Naive thymus-derived CD4-positive, alpha-beta T cell (primary cell): ENCODE data around the gene TRMT6. TPM values are rescaled to one million over a fixed set of nuclear protein-coding genes. Genes with fewer than 3 reads are reported as not detected.
A peak's percentile ranks its signal among the peaks of the same experiment; 100 is the strongest.

ENCODE experiments used
- ATAC-seq: fragments of 150-1000 bp; cut with Tn5 transposase; 2 replicates; pipeline ENCODE4 v1.10.0; 2021; ENCODE audit warnings: mild to moderate bottlenecking, moderate library complexity
- CTCF ChIA-PET: fragments of 350-600 bp; sonication (Branson Sonifier 250); formaldehyde crosslinking; loops from one replicate; lab custom pipeline; 2021; ENCODE audit warnings: antibody characterized with exemption; lab: Charles Lee
- POLR2A ChIA-PET: fragments of 350-600 bp; sonication (Branson Sonifier 250); formaldehyde crosslinking; loops from one replicate; lab custom pipeline; 2021; ENCODE audit warnings: antibody characterized with exemption, inconsistent platforms; lab: Charles Lee
- DNase-seq, 9 donors: peaks; one replicate each; pipeline versions ENCODE4 v3.0.0 to v3.0.0-alpha.2; 2020 to 2022; ENCODE audit warnings: mixed read lengths in 1 of 9
- H3K27ac ChIP-seq: one replicate; pipeline ENCODE4 v1.7.0; 2013; ENCODE audit warnings: mild to moderate bottlenecking, low read depth, low read length, moderate library complexity
- H3K27me3 ChIP-seq, 2 donors: one replicate each; pipeline ENCODE4 v1.7.0; 2013; ENCODE audit warnings: low read length in 2 of 2, mild to moderate bottlenecking in 2 of 2, moderate library complexity in 2 of 2; ENCODE audit not compliant: control insufficient read depth in 2 of 2, insufficient read depth in 2 of 2
- H3K36me3 ChIP-seq, 3 experiments: 1 replicate in 2 of 3; 2 replicates in 1 of 3; pipeline ENCODE4 v1.7.0; 2013; ENCODE audit warnings: low read length in 3 of 3, mild to moderate bottlenecking in 3 of 3, moderate library complexity in 1 of 3; ENCODE audit not compliant: insufficient read depth in 3 of 3, control insufficient read depth in 2 of 3
- H3K4me1 ChIP-seq, 2 donors: one replicate each; pipeline ENCODE4 v1.7.0; 2013; ENCODE audit warnings: low read length in 2 of 2, mild to moderate bottlenecking in 2 of 2, moderate library complexity in 1 of 2; ENCODE audit not compliant: control insufficient read depth in 2 of 2, insufficient read depth in 2 of 2
- H3K4me3 ChIP-seq: 2 replicates; pipeline ENCODE4 v1.7.0; 2013; ENCODE audit warnings: mild to moderate bottlenecking, low read length
- H3K9me3 ChIP-seq, 3 experiments: 1 replicate in 2 of 3; 2 replicates in 1 of 3; pipeline ENCODE4 v1.7.0; 2013; ENCODE audit warnings: low read length in 3 of 3; ENCODE audit not compliant: control insufficient read depth in 2 of 3
- H3K27ac Mint-ChIP-seq, 9 donors: one replicate each; pipeline ENCODE4 v1.8.0; 2020 to 2022; ENCODE audit warnings: mixed read lengths in 9 of 9, mild to moderate bottlenecking in 8 of 9, moderate library complexity in 5 of 9, inconsistent platforms in 2 of 9
- H3K27me3 Mint-ChIP-seq, 5 donors: one replicate each; pipeline ENCODE4 v1.8.0; 2021 to 2022; ENCODE audit warnings: mixed read lengths in 5 of 5, mild to moderate bottlenecking in 1 of 5
- H3K36me3 Mint-ChIP-seq, 5 donors: one replicate each; pipeline ENCODE4 v1.8.0; 2020 to 2022; ENCODE audit warnings: mixed read lengths in 5 of 5, mild to moderate bottlenecking in 3 of 5, inconsistent platforms in 1 of 5
- H3K4me1 Mint-ChIP-seq, 7 donors: one replicate each; pipeline ENCODE4 v1.8.0; 2020 to 2022; ENCODE audit warnings: mixed read lengths in 7 of 7, mild to moderate bottlenecking in 3 of 7, inconsistent platforms in 1 of 7
- H3K4me3 Mint-ChIP-seq, 10 donors: one replicate each; pipeline ENCODE4 v1.8.0; 2020 to 2022; ENCODE audit warnings: mild to moderate bottlenecking in 10 of 10, mixed read lengths in 10 of 10, moderate library complexity in 6 of 10, inconsistent platforms in 2 of 10
- H3K9me3 Mint-ChIP-seq, 11 donors: one replicate each; pipeline ENCODE4 v1.8.0; 2020 to 2022; ENCODE audit warnings: mixed read lengths in 11 of 11, mild to moderate bottlenecking in 4 of 11, inconsistent platforms in 1 of 11, moderate library complexity in 1 of 11
- intact Hi-C, 2 donors: fragments of 100-400 bp; cut with micrococcal nuclease; formaldehyde crosslinking; loops; one replicate each; pipeline ENCODE4 v1.15.1; 2023
- polyA plus RNA-seq, 2 donors: library from polyadenylated mRNA; unstranded; fragments of 300-500 nt; fragmentation: Illumina TruSeq; gene quantifications; one replicate each; pipeline ENCODE4 v1.2.3, GENCODE V29; 2021
- total RNA-seq, 6 experiments: library from RNA in 5 of 6; stranded (reverse) in 5 of 6; gene quantifications; 1 replicate in 5 of 6; 2 replicates in 1 of 6; pipeline ENCODE4 v1.2.3 and lab custom pipeline; 2021 to 2026

TRMT6 gene
- total and polyA plus RNA-seq, 7 experiments from 2014 or later = 11.4 to 18.5 (median 17.3) TPM

DNA sequence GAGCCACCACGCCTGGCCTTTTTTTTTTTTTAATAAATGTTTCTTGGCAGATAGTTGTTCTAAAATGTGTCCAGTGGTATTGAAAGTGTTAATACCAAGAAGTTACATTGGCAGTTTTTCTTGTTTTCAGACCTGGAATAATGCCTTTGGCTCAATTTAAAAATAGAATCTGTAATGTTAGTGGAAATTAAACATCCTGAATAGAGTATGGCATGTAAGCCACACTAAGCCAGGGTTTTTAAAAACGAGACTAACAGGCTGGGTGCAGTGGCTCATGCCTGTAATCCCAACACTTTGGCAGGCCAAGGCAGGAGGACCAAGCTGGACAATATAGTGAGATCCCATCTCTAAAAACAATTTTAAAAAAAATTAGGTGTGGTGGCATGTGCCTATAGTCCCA lies 25.4 kb upstream of the TRMT6 start:
- H3K36me3 ChIP-seq = peaks cover 0 to 24% (median 0%) of the 10 kb centered on the region in 3 experiments
- H3K9me3 Mint-ChIP-seq = no peaks in the 10 kb centered on the region
- POLR2A ChIA-PET = no interaction called here

DNA sequence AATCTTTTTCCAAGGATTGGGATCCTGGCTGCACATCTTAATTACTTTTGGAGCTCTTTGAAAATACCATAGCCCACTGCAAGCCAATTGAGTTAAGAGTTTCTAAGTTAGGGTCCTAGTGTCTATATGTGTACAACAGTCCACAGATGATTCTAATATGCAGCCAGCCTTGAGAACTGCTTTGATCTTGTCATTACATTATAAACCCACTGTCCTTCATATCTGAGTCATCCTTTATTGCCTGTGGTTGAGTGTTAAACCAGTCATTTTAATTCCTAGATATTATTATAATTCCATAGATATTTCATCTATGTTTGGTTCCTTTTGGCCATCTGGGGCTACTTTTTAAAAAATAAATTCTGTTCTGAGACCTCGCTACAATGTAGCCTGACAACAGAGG lies 24.2 kb upstream of the TRMT6 start:
- Histone ChIP-seq H3K27ac (no peak overlapping the region), H3K27me3 (no peaks in the 10 kb centered on the region), H3K4me1 (no peaks in the 10 kb centered on the region), H3K9me3 (no peaks in the 10 kb centered on the region), H3K4me3 (no peak overlapping the region), H3K36me3 (peaks cover 0 to 24% (median 0%) of the 10 kb centered on the region in 3 experiments)
- Mint-ChIP-seq H3K9me3 (no peaks in the 10 kb centered on the region), H3K4me1 (no peaks in the 10 kb centered on the region), H3K27me3 (no peaks in the 10 kb centered on the region), H3K36me3 (peaks cover 9 to 30% (median 18%) of the 10 kb centered on the region in 5 donors), H3K27ac (no peak overlapping the region), H3K4me3 (no peak overlapping the region)
- no peak for ATAC-seq
- ChIA-PET CTCF (interaction anchor here (0.6 kb wide), 1 partner anchor 19 kb away, joined by 3 read pairs; no protein-coding TSS in a partner anchor), POLR2A (no interaction called here)
- DNase-seq = no peak
- intact Hi-C loops = no loop called here

More for the DNA sequence above, 25.4 kb upstream of the TRMT6 start:
- H3K4me1 Mint-ChIP-seq = no peaks in the 10 kb centered on the region
- ATAC-seq (no peak), DNase-seq (no peak)
- intact Hi-C loops = no loop called here
- no peaks in the 10 kb centered on the region for H3K27me3 ChIP-seq
- H3K27ac ChIP-seq = no peak overlapping the region
- H3K27ac Mint-ChIP-seq = no peak overlapping the region
- no peaks in the 10 kb centered on the region for H3K27me3 Mint-ChIP-seq
- CTCF ChIA-PET = no interaction called here
- H3K36me3 Mint-ChIP-seq = peaks cover 12 to 31% (median 24%) of the 10 kb centered on the region in 5 donors
- no peak overlapping the region for H3K4me3 Mint-ChIP-seq
- H3K4me3 ChIP-seq = no peak overlapping the region
- H3K9me3 ChIP-seq = no peaks in the 10 kb centered on the region
- no peaks in the 10 kb centered on the region for H3K4me1 ChIP-seq

DNA sequence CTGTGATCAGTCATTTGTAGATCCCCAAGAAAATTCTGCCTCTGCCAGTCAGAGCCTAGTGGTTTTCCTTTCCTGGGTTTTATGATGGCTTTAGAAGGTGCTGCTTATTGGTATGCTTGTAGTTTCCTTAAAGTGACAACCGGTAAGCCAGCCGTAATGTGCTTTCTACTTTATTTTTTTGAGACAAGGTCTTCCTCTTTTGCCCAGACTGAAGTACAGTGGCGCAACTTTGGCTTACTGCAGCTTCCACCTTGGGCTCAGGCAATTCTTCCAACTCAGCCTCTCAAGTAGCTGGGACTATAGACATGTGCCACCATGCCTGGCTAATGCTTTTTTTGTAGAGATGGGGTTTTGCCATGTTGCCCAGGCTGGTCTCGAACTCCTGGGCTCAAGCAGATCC lies 23.6 kb upstream of the TRMT6 start:
- H3K4me3 Mint-ChIP-seq = no peak overlapping the region
- Histone ChIP-seq H3K27ac (no peak overlapping the region), H3K9me3 (no peaks in the 10 kb centered on the region), H3K4me3 (no peak overlapping the region), H3K27me3 (no peaks in the 10 kb centered on the region), H3K36me3 (peaks cover 0 to 24% (median 0%) of the 10 kb centered on the region in 3 experiments), H3K4me1 (no peaks in the 10 kb centered on the region)
- H3K4me1 Mint-ChIP-seq = no peaks in the 10 kb centered on the region
- DNase-seq (no peak), ATAC-seq (no peak)
- H3K27me3 Mint-ChIP-seq = no peaks in the 10 kb centered on the region
- no peak overlapping the region for H3K27ac Mint-ChIP-seq
- ChIA-PET POLR2A (no interaction called here), CTCF (no interaction called here)
- intact Hi-C loops = no loop called here
- H3K36me3 Mint-ChIP-seq = peaks cover 3 to 27% (median 13%) of the 10 kb centered on the region in 5 donors
- H3K9me3 Mint-ChIP-seq = no peaks in the 10 kb centered on the region

DNA sequence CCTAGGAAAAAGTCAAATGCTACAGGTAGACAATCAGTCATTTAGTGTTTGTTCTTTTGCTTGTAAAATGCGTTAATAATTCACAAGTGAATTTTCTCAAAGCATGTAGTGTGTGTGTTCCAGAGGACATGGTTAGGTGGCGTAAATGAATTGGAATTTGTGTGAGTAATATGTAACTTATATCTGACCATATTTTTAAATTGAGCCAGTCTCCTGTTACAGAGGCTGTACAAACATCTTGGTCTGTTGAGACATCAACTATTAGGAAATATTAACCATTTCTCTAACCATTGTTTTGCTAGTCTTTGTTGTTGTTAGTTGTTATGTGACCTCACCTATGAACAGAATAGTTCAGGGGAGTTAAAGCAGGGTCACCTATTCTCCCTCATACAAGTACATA lies 22.8 kb upstream of the TRMT6 start:
- Mint-ChIP-seq H3K4me1 (no peaks in the 10 kb centered on the region), H3K36me3 (peaks cover 3 to 22% (median 13%) of the 10 kb centered on the region in 5 donors), H3K27me3 (no peaks in the 10 kb centered on the region), H3K27ac (no peak overlapping the region), H3K9me3 (no peaks in the 10 kb centered on the region), H3K4me3 (no peak overlapping the region)
- H3K27ac ChIP-seq = no peak overlapping the region
- CTCF ChIA-PET = no interaction called here
- H3K9me3 ChIP-seq = no peaks in the 10 kb centered on the region
- DNase-seq (no peak), ATAC-seq (no peak)
- H3K4me1 ChIP-seq = no peaks in the 10 kb centered on the region
- no peaks in the 10 kb centered on the region for H3K27me3 ChIP-seq
- H3K4me3 ChIP-seq = no peak overlapping the region
- POLR2A ChIA-PET = no interaction called here
- intact Hi-C loops = no loop called here
- H3K36me3 ChIP-seq = peaks cover 0 to 21% (median 0%) of the 10 kb centered on the region in 3 experiments

DNA sequence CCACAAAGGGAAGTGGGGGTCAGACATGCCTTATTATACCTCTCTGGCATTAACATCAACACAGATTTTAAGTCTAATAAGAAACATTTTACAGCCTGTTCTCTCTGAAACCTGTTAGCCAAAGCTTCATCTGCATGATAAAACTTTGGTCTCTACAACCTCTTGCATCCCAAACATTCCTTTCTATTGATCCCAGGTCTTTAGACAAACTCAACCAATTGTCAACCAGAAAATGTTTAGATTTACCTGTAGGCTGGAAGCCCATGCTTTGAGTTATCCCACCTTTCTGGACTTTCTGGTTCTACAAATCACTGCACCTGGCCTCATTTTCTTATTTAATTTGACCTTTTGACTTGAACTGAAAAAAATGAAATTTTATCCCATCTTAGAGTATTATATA lies 20.9 kb upstream of the TRMT6 start:
- H3K27me3 Mint-ChIP-seq = no peaks in the 10 kb centered on the region
- H3K4me3 Mint-ChIP-seq = no peak overlapping the region
- H3K9me3 Mint-ChIP-seq = no peaks in the 10 kb centered on the region
- no peak overlapping the region for H3K27ac Mint-ChIP-seq
- H3K4me1 Mint-ChIP-seq = no peaks in the 10 kb centered on the region
- H3K9me3 ChIP-seq = no peaks in the 10 kb centered on the region
- no peaks in the 10 kb centered on the region for H3K4me1 ChIP-seq
- intact Hi-C loops = no loop called here
- H3K4me3 ChIP-seq = no peak overlapping the region
- H3K27ac ChIP-seq = no peak overlapping the region
- H3K36me3 ChIP-seq = peaks cover 0 to 14% (median 0%) of the 10 kb centered on the region in 3 experiments
- POLR2A ChIA-PET = interaction anchor here (0.6 kb wide), 1 partner anchor 20 kb away, joined by 3 read pairs; no protein-coding TSS in a partner anchor
- no peaks in the 10 kb centered on the region for H3K27me3 ChIP-seq
- DNase-seq = no peak
- ATAC-seq = no peak
- peaks cover under 1 to 26% (median 10%) of the 10 kb centered on the region in 5 donors for H3K36me3 Mint-ChIP-seq
- CTCF ChIA-PET = no interaction called here

DNA sequence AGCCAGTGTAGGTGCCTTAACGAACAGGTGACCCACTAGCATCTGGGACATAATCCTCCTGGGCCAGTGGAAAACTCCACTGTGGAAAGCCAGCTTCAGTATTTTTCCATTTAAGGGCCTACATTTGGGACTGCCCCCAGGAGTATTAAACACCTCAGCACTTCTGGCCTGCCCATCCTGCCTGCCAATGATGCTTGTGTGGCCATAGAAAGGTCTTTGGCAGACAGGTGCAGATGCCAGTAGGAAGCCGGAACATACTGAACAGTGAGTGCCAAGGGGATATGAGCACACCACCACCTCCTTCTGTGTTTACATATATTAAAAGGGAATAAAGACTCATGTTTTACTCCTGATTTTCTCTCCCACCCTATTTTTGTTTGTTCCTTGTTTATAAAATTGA lies 20.0 kb upstream of the TRMT6 start:
- H3K27me3 Mint-ChIP-seq = no peaks in the 10 kb centered on the region
- H3K27me3 ChIP-seq = no peaks in the 10 kb centered on the region
- no peaks in the 10 kb centered on the region for H3K4me1 Mint-ChIP-seq
- H3K4me3 ChIP-seq = no peak overlapping the region
- POLR2A ChIA-PET = no interaction called here
- no peak overlapping the region for H3K27ac ChIP-seq
- peaks cover 0 to 14% (median 0%) of the 10 kb centered on the region in 3 experiments for H3K36me3 ChIP-seq
- DNase-seq (no peak), ATAC-seq (no peak)
- no peaks in the 10 kb centered on the region for H3K9me3 ChIP-seq
- H3K27ac Mint-ChIP-seq = no peak overlapping the region
- CTCF ChIA-PET = no interaction called here
- no peaks in the 10 kb centered on the region for H3K4me1 ChIP-seq
- H3K4me3 Mint-ChIP-seq = no peak overlapping the region
- peaks cover 0 to 27% (median 19%) of the 10 kb centered on the region in 5 donors for H3K36me3 Mint-ChIP-seq
- no peaks in the 10 kb centered on the region for H3K9me3 Mint-ChIP-seq
- intact Hi-C loops = no loop called here

DNA sequence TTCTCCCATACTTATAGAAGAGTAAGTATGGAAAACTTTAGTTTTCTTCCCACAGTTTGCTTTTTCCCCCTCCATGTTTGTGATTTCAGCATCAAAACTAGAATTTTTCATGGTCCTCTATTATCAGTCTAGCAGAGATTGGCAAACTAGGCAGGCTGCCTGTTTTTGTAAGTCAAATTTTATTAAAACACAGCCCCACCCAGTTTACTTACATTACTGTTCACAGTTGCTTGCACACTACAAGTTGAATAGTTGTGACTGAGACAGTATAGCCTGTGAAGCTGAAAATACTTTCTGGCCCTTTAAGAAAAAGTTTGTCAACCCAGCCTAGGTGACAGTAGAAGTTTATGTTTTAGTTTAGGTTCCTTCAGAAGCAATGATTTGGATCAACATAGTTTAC lies 19.6 kb upstream of the TRMT6 start:
- Histone ChIP-seq H3K9me3 (no peaks in the 10 kb centered on the region), H3K27ac (no peak overlapping the region), H3K27me3 (no peaks in the 10 kb centered on the region), H3K4me3 (no peak overlapping the region), H3K36me3 (peaks cover 0 to 14% (median 0%) of the 10 kb centered on the region in 3 experiments), H3K4me1 (no peaks in the 10 kb centered on the region)
- intact Hi-C loops = no loop called here
- DNase-seq (no peak), ATAC-seq (no peak)
- ChIA-PET CTCF (no interaction called here), POLR2A (interaction anchor here (0.6 kb wide), 1 partner anchor 20 kb away, joined by 3 read pairs; no protein-coding TSS in a partner anchor)
- H3K4me3 Mint-ChIP-seq = no peak overlapping the region
- no peaks in the 10 kb centered on the region for H3K27me3 Mint-ChIP-seq
- peaks cover 0 to 31% (median 23%) of the 10 kb centered on the region in 5 donors for H3K36me3 Mint-ChIP-seq
- no peaks in the 10 kb centered on the region for H3K9me3 Mint-ChIP-seq
- H3K27ac Mint-ChIP-seq = peak overlapping the region in 1 of 9 donors; percentile 40
- no peaks in the 10 kb centered on the region for H3K4me1 Mint-ChIP-seq
